ENCODE data around the gene FUT2. TPM values are rescaled to one million over a fixed set of nuclear protein-coding genes. Genes with fewer than 3 reads are reported as not detected.
A peak's percentile ranks its signal among the peaks of the same experiment; 100 is the strongest.
"Not testable (repeated sequence)": the region's sequence is repeated elsewhere in the genome, so short reads cannot be mapped to it uniquely, and the experiment has no call there.

Gene FUT2
- total RNA-seq, 1 donor from 2014 or later, result 1.9 TPM

- Histone ChIP-seq H3K36me3 (ENCODE audit: control insufficient read depth, insufficient read depth, low read length) (no peaks in the 10 kb centered on the region), H3K4me3 (ENCODE audit: low read depth, low read length) (no peak overlapping the region), H3K27me3 (ENCODE audit: control insufficient read depth, insufficient read depth, low read length) (no peaks in the 10 kb centered on the region)
- no peak for DNase-seq (ENCODE audit: low read depth)
- TF ChIP-seq CTCF (IDR thresholded peaks at IDR 0.05; ENCODE audit: insufficient read depth, low read length, poor library complexity, severe bottlenecking), result no peak
Observed at GRCh38 chr19:48651683-48652048, 44.1 kb upstream of the FUT2 start.

GRCh38 chr19:48654299-48655059 lies 41.3 kb upstream of the FUT2 start:
- TF ChIP-seq CTCF (IDR thresholded peaks at IDR 0.05; ENCODE audit: insufficient read depth, low read length, poor library complexity, severe bottlenecking), result no peak
- no peak for DNase-seq (ENCODE audit: low read depth)
- H3K27me3 ChIP-seq (ENCODE audit: control insufficient read depth, insufficient read depth, low read length), result no peaks in the 10 kb centered on the region
- H3K36me3 ChIP-seq (ENCODE audit: control insufficient read depth, insufficient read depth, low read length), result no peaks in the 10 kb centered on the region
- H3K4me3 ChIP-seq (ENCODE audit: low read depth, low read length), result no peak overlapping the region

- Histone ChIP-seq H3K27me3 (ENCODE audit: control insufficient read depth, insufficient read depth, low read length) (no peaks in the 10 kb centered on the region), H3K4me3 (ENCODE audit: low read depth, low read length) (no peak overlapping the region), H3K36me3 (ENCODE audit: control insufficient read depth, insufficient read depth, low read length) (no peaks in the 10 kb centered on the region)
- no peak for TF ChIP-seq CTCF (IDR thresholded peaks at IDR 0.05; ENCODE audit: insufficient read depth, low read length, poor library complexity, severe bottlenecking)
- DNase-seq (ENCODE audit: low read depth), result peak; percentile 89
Observed at GRCh38 chr19:48656840-48657474, 38.8 kb upstream of the FUT2 start.

GRCh38 chr19:48657828-48658227 lies 37.9 kb upstream of the FUT2 start:
- not testable (repeated sequence) for H3K27me3 ChIP-seq (ENCODE audit: control insufficient read depth, insufficient read depth, low read length); H3K4me3 ChIP-seq (ENCODE audit: low read depth, low read length); H3K36me3 ChIP-seq (ENCODE audit: control insufficient read depth, insufficient read depth, low read length); DNase-seq (ENCODE audit: low read depth)

GRCh38 chr19:48658483-48658882 lies 37.3 kb upstream of the FUT2 start:
- no peak for DNase-seq (ENCODE audit: low read depth)
- no peak for TF ChIP-seq CTCF (IDR thresholded peaks at IDR 0.05; ENCODE audit: insufficient read depth, low read length, poor library complexity, severe bottlenecking)

GRCh38 chr19:48659768-48660167 lies 36.0 kb upstream of the FUT2 start:
- Histone ChIP-seq H3K4me3 (ENCODE audit: low read depth, low read length) (no peak overlapping the region), H3K27me3 (ENCODE audit: control insufficient read depth, insufficient read depth, low read length) (no peaks in the 10 kb centered on the region), H3K36me3 (ENCODE audit: control insufficient read depth, insufficient read depth, low read length) (no peaks in the 10 kb centered on the region)
- no peak for DNase-seq (ENCODE audit: low read depth)
- TF ChIP-seq CTCF (IDR thresholded peaks at IDR 0.05; ENCODE audit: insufficient read depth, low read length, poor library complexity, severe bottlenecking), result no peak

More at GRCh38 chr19:48658483-48658882, 37.3 kb upstream of the FUT2 start:
- Histone ChIP-seq H3K36me3 (ENCODE audit: control insufficient read depth, insufficient read depth, low read length) (no peaks in the 10 kb centered on the region), H3K27me3 (ENCODE audit: control insufficient read depth, insufficient read depth, low read length) (no peaks in the 10 kb centered on the region), H3K4me3 (ENCODE audit: low read depth, low read length) (no peak overlapping the region)
